NB4 (cell line): Measurements from ENCODE around the gene RCOR2.

Experiments used
- DNase-seq: peaks from one replicate; pipeline ENCODE4 v3.0.0; 2010; ENCODE audit warnings: low read depth
- H3K4me3 ChIP-seq: one replicate; pipeline ENCODE4 v1.5.1; 2011; ENCODE audit warnings: mild to moderate bottlenecking, low read depth, low read length, moderate library complexity
- CTCF ChIP-seq: IDR thresholded peaks from one replicate; pipeline ENCODE4 v1.5.1; 2012; ENCODE audit warnings: low read depth, low read length
- MYC ChIP-seq: IDR thresholded peaks from 2 replicates; pipeline ENCODE4 v1.6.1; 2011; ENCODE audit warnings: low read depth, low read length
- TF ChIP-seq, protein P1 (sequence below): IDR thresholded peaks from 2 replicates; pipeline ENCODE4 v1.6.1; 2011; ENCODE audit warnings: low read depth, low read length

Gene RCOR2

DNA sequence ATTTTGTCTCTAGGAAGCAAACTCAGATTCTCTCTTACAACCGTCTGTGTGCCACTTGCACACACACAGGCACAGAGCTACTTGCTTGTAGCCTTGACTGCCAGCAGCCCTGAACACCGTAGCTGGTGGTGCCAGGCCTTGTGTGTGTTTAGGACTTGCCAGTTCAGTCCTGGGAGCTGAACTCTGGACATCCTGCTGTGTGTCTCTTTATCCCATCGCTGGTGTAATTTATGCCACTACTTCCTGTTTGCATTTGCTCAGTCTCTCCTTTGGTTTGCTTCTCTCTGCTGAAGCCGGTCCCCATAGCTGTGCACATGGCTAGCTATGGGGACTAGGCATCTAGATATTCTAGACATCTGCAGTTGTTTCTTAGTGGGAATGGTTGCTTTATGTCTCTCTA lies 54.0 kb downstream of the RCOR2 start:
- TF ChIP-seq, protein P1, sequence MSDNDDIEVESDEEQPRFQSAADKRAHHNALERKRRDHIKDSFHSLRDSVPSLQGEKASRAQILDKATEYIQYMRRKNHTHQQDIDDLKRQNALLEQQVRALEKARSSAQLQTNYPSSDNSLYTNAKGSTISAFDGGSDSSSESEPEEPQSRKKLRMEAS: peak; percentile 54
- 0 out of 2 replicates have a peak, but pooled peaks have one; percentile 10 for TF ChIP-seq MYC
- TF ChIP-seq CTCF: no peak
- no peak overlapping the region for H3K4me3 ChIP-seq
- DNase-seq: peak; percentile 80
